ENCODE measurements around the gene ACTR5. TPM values are rescaled to one million over a fixed set of nuclear protein-coding genes. Genes with fewer than 3 reads are reported as not detected.

The ACTR5 gene
- total RNA-seq, 1 donor from 2014 or later: 13.7 TPM

DNA sequence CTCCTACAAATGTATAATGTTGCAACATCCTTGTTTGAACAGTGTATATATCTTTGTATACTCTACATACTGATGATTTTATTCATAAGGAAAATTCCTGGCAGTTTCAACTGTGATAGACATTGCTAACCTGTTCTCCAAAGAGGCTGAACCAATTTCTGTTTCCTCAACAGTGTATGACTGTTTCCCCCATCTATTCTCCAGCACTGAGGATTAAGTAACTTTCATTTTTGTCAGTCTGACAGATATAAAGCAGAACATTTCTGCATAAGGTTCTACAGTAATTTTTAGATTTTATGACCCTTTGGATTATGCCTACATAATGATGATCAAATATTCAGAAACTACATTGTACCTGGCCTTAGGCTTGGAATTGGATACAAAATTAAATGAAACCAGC lies 67.2 kb downstream of the ACTR5 start:
- intact Hi-C loops (cut with micrococcal nuclease): no loop called here

GRCh38 chr20:38818113-38819065 lies 70.1 kb downstream of the ACTR5 start:
- Mint-ChIP-seq H3K9me3 (peaks cover 3% of the 10 kb centered on the region), H3K36me3 (ENCODE audit: low read depth) (peaks cover 77% of the 10 kb centered on the region), H3K27me3 (no peaks in the 10 kb centered on the region), H3K4me3 (no peak overlapping the region), H3K4me1 (peaks cover 76% of the 10 kb centered on the region), H3K27ac (peak overlapping the region; percentile 85)
- CTCF ChIA-PET: interaction anchor here (1.3 kb wide), 2 partner anchors 11 to 21 kb away, joined by 3 to 4 read pairs; no protein-coding TSS in a partner anchor
- no peak for DNase-seq
- POLR2A ChIA-PET: interaction anchor here (0.7 to 2.9 kb wide), 7 partner anchors 12 to 74 kb away, joined by 3 to 18 read pairs (median 5); partner anchors contain the start of gene PPP1R16B
- TF ChIP-seq, protein P1, sequence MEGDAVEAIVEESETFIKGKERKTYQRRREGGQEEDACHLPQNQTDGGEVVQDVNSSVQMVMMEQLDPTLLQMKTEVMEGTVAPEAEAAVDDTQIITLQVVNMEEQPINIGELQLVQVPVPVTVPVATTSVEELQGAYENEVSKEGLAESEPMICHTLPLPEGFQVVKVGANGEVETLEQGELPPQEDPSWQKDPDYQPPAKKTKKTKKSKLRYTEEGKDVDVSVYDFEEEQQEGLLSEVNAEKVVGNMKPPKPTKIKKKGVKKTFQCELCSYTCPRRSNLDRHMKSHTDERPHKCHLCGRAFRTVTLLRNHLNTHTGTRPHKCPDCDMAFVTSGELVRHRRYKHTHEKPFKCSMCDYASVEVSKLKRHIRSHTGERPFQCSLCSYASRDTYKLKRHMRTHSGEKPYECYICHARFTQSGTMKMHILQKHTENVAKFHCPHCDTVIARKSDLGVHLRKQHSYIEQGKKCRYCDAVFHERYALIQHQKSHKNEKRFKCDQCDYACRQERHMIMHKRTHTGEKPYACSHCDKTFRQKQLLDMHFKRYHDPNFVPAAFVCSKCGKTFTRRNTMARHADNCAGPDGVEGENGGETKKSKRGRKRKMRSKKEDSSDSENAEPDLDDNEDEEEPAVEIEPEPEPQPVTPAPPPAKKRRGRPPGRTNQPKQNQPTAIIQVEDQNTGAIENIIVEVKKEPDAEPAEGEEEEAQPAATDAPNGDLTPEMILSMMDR (IDR thresholded peaks at IDR 0.05): no peak
- intact Hi-C loops (cut with micrococcal nuclease): no loop called here
- no peak for ATAC-seq (ENCODE audit: low read depth)

More for the DNA sequence above, 67.2 kb downstream of the ACTR5 start:
- TF ChIP-seq, protein P1 (IDR thresholded peaks at IDR 0.05): no peak
- ATAC-seq (ENCODE audit: low read depth): no peak
- H3K36me3 Mint-ChIP-seq (ENCODE audit: low read depth): peaks cover 72% of the 10 kb centered on the region
- ChIA-PET POLR2A (interaction anchor here (0.8 to 2.2 kb wide), 5 partner anchors 9 to 67 kb away, joined by 3 to 19 read pairs (median 3); partner anchors contain the start of gene PPP1R16B), CTCF (interaction anchor here (1.0 to 1.8 kb wide), 4 partner anchors 9 to 78 kb away, joined by 3 to 5 read pairs (median 4); no protein-coding TSS in a partner anchor)
- no peak for DNase-seq
- no peaks in the 10 kb centered on the region for H3K27me3 Mint-ChIP-seq
- peaks cover 85% of the 10 kb centered on the region for H3K4me1 Mint-ChIP-seq
- H3K9me3 Mint-ChIP-seq: no peaks in the 10 kb centered on the region
- peak overlapping the region; percentile 60 for H3K4me3 Mint-ChIP-seq
- peak overlapping the region; percentile 85 for H3K27ac Mint-ChIP-seq

Other genes starting within 250 kb of the ACTR5 start
- gene ADIG, start 167.3 kb upstream of the ACTR5 start, total RNA-seq: not detected in 2 replicates
- not detected in 2 replicates for gene ARHGAP40, start 146.7 kb upstream of the ACTR5 start, total RNA-seq
- not detected in 2 replicates for gene SLC32A1, start 24.0 kb upstream of the ACTR5 start, total RNA-seq
- gene PPP1R16B, start 57.2 kb downstream of the ACTR5 start, total RNA-seq: 98.3 and 99.3 TPM in 2 replicates
- gene FAM83D, start 178.0 kb downstream of the ACTR5 start, total RNA-seq: 0.93 and 1.2 TPM in 2 replicates
- gene DHX35, start 213.9 kb downstream of the ACTR5 start, total RNA-seq: 9.5 TPM in 2 replicates

Measured in activated B cell treated with CpG ODN at 0.5 μM for 24 hours (primary cell).